HG03558 (cell line): ENCODE results near the gene MS4A8.

Experiments
- ATAC-seq: cut with Tn5 transposase; IDR thresholded peaks from one replicate; pipeline ENCODE4 v1.9.1; 2021; ENCODE audit warnings: moderate number of reproducible peaks; ENCODE audit not compliant: unreplicated experiment; ENCODE audit errors: extremely low read depth

The MS4A8 gene

DNA sequence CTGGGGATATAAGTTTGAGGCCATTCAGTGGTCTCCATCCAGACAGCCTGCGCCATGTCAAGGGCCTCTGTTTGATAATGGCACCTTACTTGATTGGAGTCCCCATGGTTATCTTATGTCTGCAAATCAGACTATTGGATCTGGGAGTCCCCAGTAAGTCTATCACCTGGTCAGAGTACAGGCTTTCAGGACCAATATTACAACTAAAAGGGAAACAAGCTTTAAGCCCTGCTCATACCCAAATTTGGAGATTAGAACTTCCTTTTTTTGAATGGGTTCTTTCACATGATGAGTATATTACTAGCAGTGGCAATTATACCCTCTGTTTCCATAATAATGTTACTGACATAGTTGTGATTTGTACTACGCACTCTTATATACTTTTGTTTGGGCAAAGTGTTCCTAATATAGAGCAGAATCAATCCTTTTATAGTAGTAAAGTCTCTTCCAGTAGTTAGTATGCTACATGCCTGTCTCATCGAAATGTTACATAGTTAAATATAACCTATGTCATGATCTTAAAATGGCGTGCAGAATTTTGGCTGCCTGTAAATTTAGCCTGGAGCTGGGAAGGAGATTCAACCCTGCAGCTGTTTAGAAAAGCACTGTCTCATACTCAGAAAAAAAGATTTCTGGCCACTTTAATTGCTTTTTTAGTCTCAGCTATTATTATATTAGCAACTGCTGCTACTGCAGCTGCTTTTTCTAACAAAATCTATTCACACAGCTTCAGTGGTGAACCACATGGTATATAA is 62.2 kb downstream of the MS4A8 start:
- peak; percentile 32 for ATAC-seq

- no peak for ATAC-seq
Measured at GRCh38 chr11:60762851-60763691, 63.7 kb downstream of the MS4A8 start.

- no peak for ATAC-seq
Measured at GRCh38 chr11:60763692-60764369, 64.4 kb downstream of the MS4A8 start.

DNA sequence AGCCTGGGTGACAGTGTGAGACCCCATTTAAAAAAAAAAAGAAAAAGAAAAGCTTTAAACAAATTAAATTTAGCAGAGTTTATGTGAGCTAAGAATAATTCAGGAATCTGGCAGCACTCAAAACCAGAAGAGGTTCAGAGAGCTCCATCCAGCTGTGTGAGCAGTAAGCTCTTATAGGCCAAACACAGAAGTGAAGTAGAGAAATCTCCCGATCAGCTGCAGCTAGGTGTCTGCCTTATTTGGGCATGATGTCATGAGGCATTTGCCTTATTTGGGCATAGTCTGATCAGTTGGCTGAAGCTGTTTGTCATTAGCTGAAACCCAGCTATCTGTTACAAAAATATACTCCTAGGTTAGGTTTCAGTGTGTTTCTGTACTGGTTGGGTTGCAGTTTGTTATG is 65.5 kb downstream of the MS4A8 start:
- ATAC-seq = peak; percentile 35

DNA sequence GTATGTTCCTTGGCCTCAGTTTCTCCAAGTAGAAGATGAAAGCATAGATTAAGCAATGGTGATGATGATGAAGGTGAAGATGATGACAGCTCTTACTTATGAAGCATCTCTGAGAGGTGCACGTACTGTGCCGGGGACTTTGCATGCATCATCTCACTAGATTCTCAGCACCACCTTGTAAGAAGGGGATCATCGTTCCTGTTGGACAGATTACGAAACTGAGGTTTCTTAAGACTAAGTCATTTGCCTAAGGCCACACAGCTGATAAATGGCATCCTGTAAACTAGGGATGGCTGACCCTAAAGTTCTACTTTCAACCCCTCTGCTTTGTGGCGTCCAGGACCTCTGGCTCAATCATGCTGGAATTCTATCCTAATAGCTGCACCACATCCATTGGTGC is 65.9 kb downstream of the MS4A8 start:
- ATAC-seq = no peak
